IMR-90 (cell line): ENCODE results near the gene CIAO3. TPM values are rescaled to one million over a fixed set of nuclear protein-coding genes. Genes with fewer than 3 reads are reported as not detected.

ENCODE experiments used
- ATAC-seq: fragments of 200-7000 bp; cut with Tn5 transposase; 2 replicates; pipeline ENCODE4 v1.9.1; 2020; ENCODE audit warnings: low read depth, mild to moderate bottlenecking, moderate library complexity
- BruUV-seq: library from RNA; stranded (reverse); fragments of 400-500 nt; replicated peaks from 2 replicates; lab custom pipeline; 2021; lab: Mats Ljungman, UMichigan
- CTCF ChIA-PET: fragments of 300-600 bp; formaldehyde crosslinking; extraction: SDS; loops from one replicate; lab custom pipeline; 2021; ENCODE audit warnings: antibody characterized with exemption; lab: Yijun Ruan, JAX
- POLR2A ChIA-PET: fragments of 300-600 bp; sonication (Branson Sonifier 250); formaldehyde crosslinking; loops from one replicate; lab custom pipeline; 2022; ENCODE audit warnings: antibody characterized with exemption; ENCODE audit not compliant: unreplicated experiment; lab: Charles Lee
- DNase-seq: peaks from one replicate; pipeline ENCODE4 v3.0.0; 2013
- H2AFZ ChIP-seq: replicated peaks from 2 replicates; pipeline ENCODE3; 2013; ENCODE audit warnings: low read length, mild to moderate bottlenecking; ENCODE audit not compliant: poor library complexity
- H2AK5ac ChIP-seq: 2 replicates; pipeline ENCODE4 v1.6.1; 2013; ENCODE audit warnings: low read depth, low read length, inconsistent platforms
- H2AK9ac ChIP-seq: replicated peaks from 2 replicates; pipeline ENCODE3; 2013; ENCODE audit warnings: mild to moderate bottlenecking, low read depth, low read length, moderate library complexity; ENCODE audit not compliant: poor library complexity
- H2BK120ac ChIP-seq: 2 replicates; pipeline ENCODE4 v1.6.1; 2013; ENCODE audit warnings: low read depth, low read length, inconsistent platforms
- H2BK15ac ChIP-seq: 3 replicates; pipeline ENCODE4 v1.6.1; 2013; ENCODE audit warnings: low read depth, low read length, inconsistent platforms
- H2BK20ac ChIP-seq: 2 replicates; pipeline ENCODE4 v1.6.1; 2013; ENCODE audit warnings: low read depth, mild to moderate bottlenecking, inconsistent platforms, low read length, moderate library complexity
- H2BK5ac ChIP-seq: 2 replicates; pipeline ENCODE4 v1.6.1; 2013; ENCODE audit warnings: mild to moderate bottlenecking, low read depth, low read length, inconsistent platforms; ENCODE audit not compliant: poor library complexity, severe bottlenecking
- H3K14ac ChIP-seq: replicated peaks from 2 replicates; pipeline ENCODE4 v1.6.1; 2013; ENCODE audit warnings: low read depth, low read length, inconsistent platforms
- H3K18ac ChIP-seq: 2 replicates; pipeline ENCODE4 v1.6.1; 2013; ENCODE audit warnings: low read depth, low read length, control low read depth
- H3K23ac ChIP-seq: 2 replicates; pipeline ENCODE4 v1.6.1; 2013; ENCODE audit warnings: low read depth, low read length, inconsistent platforms
- H3K27ac ChIP-seq: 2 replicates; pipeline ENCODE4 v1.5.1; 2013; ENCODE audit warnings: mild to moderate bottlenecking, control low read depth, low read length; ENCODE audit not compliant: insufficient read depth
- H3K27me3 ChIP-seq: 2 replicates; pipeline ENCODE4 v1.6.1; 2013; ENCODE audit warnings: low read length; ENCODE audit not compliant: control insufficient read depth, insufficient read depth
- H3K36me3 ChIP-seq: 2 replicates; pipeline ENCODE4 v1.6.1; 2013; ENCODE audit warnings: low read length, mixed read lengths; ENCODE audit not compliant: control insufficient read depth, insufficient read depth
- H3K4ac ChIP-seq: 2 replicates; pipeline ENCODE4 v1.6.1; 2013; ENCODE audit warnings: low read depth, low read length, inconsistent platforms
- H3K4me1 ChIP-seq: 2 replicates; pipeline ENCODE4 v1.6.1; 2013; ENCODE audit warnings: low read length, mixed read lengths; ENCODE audit not compliant: control insufficient read depth, insufficient read depth
- H3K4me2 ChIP-seq: 2 replicates; pipeline ENCODE4 v1.6.1; 2013; ENCODE audit warnings: low read depth, mild to moderate bottlenecking, control low read depth, low read length, moderate library complexity
- H3K4me3 ChIP-seq: 2 replicates; pipeline ENCODE4 v1.5.1; 2013; ENCODE audit warnings: low read depth, mild to moderate bottlenecking, control low read depth, low read length, moderate library complexity; ENCODE audit not compliant: insufficient read depth
- H3K56ac ChIP-seq: 2 replicates; pipeline ENCODE4 v1.6.1; 2013; ENCODE audit warnings: low read length, inconsistent platforms; ENCODE audit not compliant: insufficient read depth; ENCODE audit errors: extremely low read depth
- H3K79me1 ChIP-seq, 2 experiments: 2 replicates each; pipeline ENCODE4 v1.6.1; 2013; ENCODE audit warnings: low read length in 2 of 2, inconsistent platforms in 1 of 2, low read depth in 1 of 2
- H3K9ac ChIP-seq: 2 replicates; pipeline ENCODE4 v1.6.1; 2013; ENCODE audit warnings: low read depth, low read length, control low read depth
- H3K9me1 ChIP-seq: 2 replicates; pipeline ENCODE4 v1.6.1; 2013; ENCODE audit warnings: low read length, inconsistent platforms; ENCODE audit not compliant: insufficient read depth
- H3K9me3 ChIP-seq: 2 replicates; pipeline ENCODE4 v1.6.1; 2013; ENCODE audit warnings: low read length; ENCODE audit not compliant: control insufficient read depth, insufficient read depth
- H4K20me1 ChIP-seq: 2 replicates; pipeline ENCODE4 v1.6.1; 2013; ENCODE audit warnings: low read length, inconsistent platforms; ENCODE audit not compliant: insufficient read depth
- H4K5ac ChIP-seq: 2 replicates; pipeline ENCODE4 v1.6.1; 2013; ENCODE audit warnings: mild to moderate bottlenecking, low read depth, low read length, control low read depth
- H4K8ac ChIP-seq, 2 experiments: 2 replicates each; pipeline ENCODE4 v1.6.1; 2013; ENCODE audit warnings: low read depth in 2 of 2, low read length in 2 of 2, control low read depth in 1 of 2, inconsistent platforms in 1 of 2
- H4K91ac ChIP-seq: 2 replicates; pipeline ENCODE4 v1.6.1; 2013; ENCODE audit warnings: low read depth, low read length, inconsistent platforms; ENCODE audit not compliant: insufficient read depth
- BHLHE40 ChIP-seq: fragments of 150-350 bp; IDR thresholded peaks from 2 replicates; pipeline ENCODE4 v1.6.1; 2016; ENCODE audit warnings: mild to moderate bottlenecking, low read depth, low read length
- CHD1 ChIP-seq: IDR thresholded peaks from 2 replicates; pipeline ENCODE4 v1.6.1; 2012; ENCODE audit warnings: low read depth, low read length, improper control_type of control experiment
- FOS ChIP-seq: fragments of 150-350 bp; IDR thresholded peaks from 2 replicates; pipeline ENCODE4 v1.6.1; 2016; ENCODE audit warnings: low read depth, low read length
- MAZ ChIP-seq: IDR thresholded peaks from 2 replicates; pipeline ENCODE4 v1.6.1; 2012; ENCODE audit warnings: low read depth, mild to moderate bottlenecking, low read length, improper control_type of control experiment, moderate library complexity, borderline replicate concordance
- NFE2L2 ChIP-seq: fragments of 150-350 bp; IDR thresholded peaks from 2 replicates; pipeline ENCODE4 v1.6.1; 2016; ENCODE audit warnings: low read depth, mild to moderate bottlenecking, low read length
- RAD21 ChIP-seq: IDR thresholded peaks from 2 replicates; pipeline ENCODE4 v1.6.1; 2012; ENCODE audit warnings: low read length, improper control_type of control experiment
- RFX5 ChIP-seq: IDR thresholded peaks from 2 replicates; pipeline ENCODE4 v1.8.0; 2012; ENCODE audit warnings: low read depth, mild to moderate bottlenecking, low read length, moderate library complexity
- SMC3 ChIP-seq: fragments of 150-350 bp; IDR thresholded peaks from 2 replicates; pipeline ENCODE4 v1.6.1; 2016; ENCODE audit warnings: low read depth, mild to moderate bottlenecking, antibody characterized with exemption, low read length, moderate library complexity
- WGBS, 2 experiments: methylation state at CpG; one replicate each; pipeline versions ENCODE4 v1.1.5 to v1.1.7; 2013; ENCODE audit warnings: missing lambda C conversion rate in 2 of 2; ENCODE audit not compliant: insufficient read length in 1 of 2; ENCODE audit errors: extremely low coverage in 2 of 2; 5-methylcytosine and 5-hydroxymethylcytosine counted together
- dilution Hi-C: fragments of 300-500 bp; cut with HindIII; formaldehyde crosslinking; loops from one replicate; pipeline ENCODE4 v1.14.3; 2018; ENCODE audit warnings: low sequenced_read_pairs; ENCODE audit not compliant: unreplicated experiment
- in situ Hi-C: fragments of 300-500 bp; cut with MboI; formaldehyde crosslinking; loops from 3 replicates; pipeline ENCODE4 v1.14.3; 2019; ENCODE audit warnings: low sequenced_read_pairs, inconsistent platforms, mixed read lengths
- intact Hi-C: fragments of 100-400 bp; cut with micrococcal nuclease; formaldehyde crosslinking; loops from 2 replicates; pipeline ENCODE4 v1.10.0; 2022
- polyA plus RNA-seq, 3 experiments: library from polyadenylated mRNA; depleted of rRNA; stranded (reverse); fragments of >200 nt; gene quantifications; 2 replicates each; pipeline ENCODE4 v1.2.3, GENCODE V29; 2012; ENCODE audit warnings: low replicate concordance in 1 of 3
- total RNA-seq: library from RNA; depleted of rRNA; stranded (reverse); fragments of >200 nt; gene quantifications from 2 replicates; pipeline ENCODE4 v1.2.3, GENCODE V29; 2012
- TF ChIP-seq, protein P1 (sequence below): conservative IDR thresholded peaks from 2 replicates; pipeline ENCODE4 v1.5.1; 2012; ENCODE audit warnings: mild to moderate bottlenecking, low read depth, low read length, improper control_type of control experiment

Gene CIAO3
- total and polyA plus RNA-seq, 2 of the 4 experiments (the other 2 are of a cell fraction) = 17.0 to 20.2 TPM

- Histone ChIP-seq H3K9ac (no peak overlapping the region), H3K36me3 (no peaks in the 10 kb centered on the region), H3K9me1 (no peaks in the 10 kb centered on the region), H3K4ac (no peak overlapping the region), H2AK5ac (no peak overlapping the region), H3K27me3 (peaks cover 3% of the 10 kb centered on the region; the same call in 1 of the 2 replicates), H3K4me3 (no peak overlapping the region), H4K8ac (no peak overlapping the region), H3K79me1 (no peaks in the 10 kb centered on the region), H2AK9ac (no peak overlapping the region), H3K23ac (no peak overlapping the region), H2AFZ (no peak overlapping the region), H3K27ac (no peak overlapping the region), H3K9me3 (no peaks in the 10 kb centered on the region), H3K18ac (no peak overlapping the region), H4K20me1 (no peaks in the 10 kb centered on the region), H3K14ac (no peak overlapping the region), H3K56ac (no peak overlapping the region), H4K91ac (no peak overlapping the region), H4K5ac (no peak overlapping the region), H3K4me1 (no peaks in the 10 kb centered on the region), H2BK15ac (no peak overlapping the region), H2BK20ac (no peak overlapping the region), H3K4me2 (no peak overlapping the region), H2BK5ac (no peak overlapping the region), H2BK120ac (no peak overlapping the region)
- dilution Hi-C loops (no loop called here), intact Hi-C loops (no loop called here), in situ Hi-C loops (no loop called here)
- POLR2A ChIA-PET = interaction anchor here (0.6 kb wide), 1 partner anchor 11 kb away, joined by 23 read pairs; no protein-coding TSS in a partner anchor
- DNase-seq (no peak), ATAC-seq (no peak)
- CTCF ChIA-PET = no interaction called here
- WGBS, 2 experiments = 77% methylated on average over 23 of the region's 46 CpGs; no CpG with 5 or more reads in 1 of the 2 experiments
- BruUV-seq = no TSS peak
- TF ChIP-seq MAZ (no peak), RFX5 (no peak), FOS (no peak), CHD1 (no peak), SMC3 (no peak), NFE2L2 (no peak), RAD21 (no peak), BHLHE40 (no peak)
- TF ChIP-seq, protein P1, sequence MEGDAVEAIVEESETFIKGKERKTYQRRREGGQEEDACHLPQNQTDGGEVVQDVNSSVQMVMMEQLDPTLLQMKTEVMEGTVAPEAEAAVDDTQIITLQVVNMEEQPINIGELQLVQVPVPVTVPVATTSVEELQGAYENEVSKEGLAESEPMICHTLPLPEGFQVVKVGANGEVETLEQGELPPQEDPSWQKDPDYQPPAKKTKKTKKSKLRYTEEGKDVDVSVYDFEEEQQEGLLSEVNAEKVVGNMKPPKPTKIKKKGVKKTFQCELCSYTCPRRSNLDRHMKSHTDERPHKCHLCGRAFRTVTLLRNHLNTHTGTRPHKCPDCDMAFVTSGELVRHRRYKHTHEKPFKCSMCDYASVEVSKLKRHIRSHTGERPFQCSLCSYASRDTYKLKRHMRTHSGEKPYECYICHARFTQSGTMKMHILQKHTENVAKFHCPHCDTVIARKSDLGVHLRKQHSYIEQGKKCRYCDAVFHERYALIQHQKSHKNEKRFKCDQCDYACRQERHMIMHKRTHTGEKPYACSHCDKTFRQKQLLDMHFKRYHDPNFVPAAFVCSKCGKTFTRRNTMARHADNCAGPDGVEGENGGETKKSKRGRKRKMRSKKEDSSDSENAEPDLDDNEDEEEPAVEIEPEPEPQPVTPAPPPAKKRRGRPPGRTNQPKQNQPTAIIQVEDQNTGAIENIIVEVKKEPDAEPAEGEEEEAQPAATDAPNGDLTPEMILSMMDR = no peak
Measured at GRCh38 chr16:774086-775001, 33.5 kb upstream of the CIAO3 start.
